B cell (primary cell): ENCODE results near the gene MAG. TPM values are rescaled to one million over a fixed set of nuclear protein-coding genes. Genes with fewer than 3 reads are reported as not detected.
A peak's percentile ranks its signal among the peaks of the same experiment; 100 is the strongest.

Experiments used
- ATAC-seq: fragments of 200-7000 bp; cut with Tn5 transposase; one replicate; pipeline ENCODE4 v1.10.0; 2021; ENCODE audit warnings: low read depth, mild to moderate bottlenecking, moderate number of reproducible peaks, moderate library complexity
- CTCF ChIA-PET: fragments of 350-600 bp; sonication (Branson Sonifier 250); formaldehyde crosslinking; loops from one replicate; lab custom pipeline; 2021; ENCODE audit warnings: antibody characterized with exemption, inconsistent platforms; lab: Charles Lee
- POLR2A ChIA-PET: fragments of 350-600 bp; sonication (Branson Sonifier 250); formaldehyde crosslinking; loops from one replicate; lab custom pipeline; 2021; ENCODE audit warnings: antibody characterized with exemption; lab: Charles Lee
- DNase-seq: peaks from one replicate; pipeline ENCODE4 v3.0.0; 2013
- H2AFZ ChIP-seq: 2 replicates; pipeline ENCODE4 v1.6.1; 2012; ENCODE audit warnings: mild to moderate bottlenecking, low read depth, low read length; ENCODE audit not compliant: insufficient read depth, poor library complexity, severe bottlenecking
- H3K27ac ChIP-seq, 2 donors: 1 replicate in 1 of 2; 2 replicates in 1 of 2; pipeline ENCODE4 v1.5.1; 2012 to 2013; ENCODE audit warnings: low read length in 2 of 2, mild to moderate bottlenecking in 2 of 2, moderate library complexity in 1 of 2
- H3K27me3 ChIP-seq, 4 experiments: fragments of 200-600 bp in 1 of 4; sonication (generic) in 1 of 4; replicated peaks in 1 of 4; 1 replicate in 2 of 4; 2 replicates in 2 of 4; pipeline versions ENCODE4 v1.6.1 to v1.7.0; 2013 to 2016; ENCODE audit warnings: low read length in 3 of 4, mild to moderate bottlenecking in 2 of 4, mixed read lengths in 1 of 4, moderate library complexity in 1 of 4; ENCODE audit not compliant: insufficient read depth in 4 of 4, control insufficient read depth in 3 of 4; ENCODE audit errors: control extremely low read depth in 1 of 4
- H3K36me3 ChIP-seq, 2 experiments: replicated peaks in 1 of 2; 1 replicate in 1 of 2; 2 replicates in 1 of 2; pipeline versions ENCODE4 v1.6.1 to v1.7.1; 2013; ENCODE audit warnings: low read length in 1 of 2; ENCODE audit not compliant: insufficient read depth in 2 of 2, control insufficient read depth in 1 of 2; ENCODE audit errors: control extremely low read depth in 1 of 2, extremely low read depth in 1 of 2
- H3K4me1 ChIP-seq, 2 donors: fragments of 200-600 bp in 1 of 2; sonication (generic) in 1 of 2; 1 replicate in 1 of 2; 2 replicates in 1 of 2; pipeline versions ENCODE4 v1.5.1 to v1.6.1; 2013 to 2017; ENCODE audit warnings: low read length in 2 of 2; ENCODE audit not compliant: control insufficient read depth in 2 of 2, insufficient read depth in 2 of 2
- H3K4me2 ChIP-seq: replicated peaks from 2 replicates; pipeline ENCODE3; 2012; ENCODE audit warnings: mild to moderate bottlenecking, low read depth, low read length; ENCODE audit not compliant: poor library complexity, severe bottlenecking
- H3K4me3 ChIP-seq, 5 experiments: fragments of 200-600 bp in 1 of 5; sonication (generic) in 1 of 5; 1 replicate in 3 of 5; 2 replicates in 2 of 5; pipeline versions ENCODE4 v1.5.1 to v1.7.0; 2011 to 2016; ENCODE audit warnings: low read length in 4 of 5, mild to moderate bottlenecking in 4 of 5, low read depth in 2 of 5, control low read depth in 1 of 5, moderate library complexity in 1 of 5; ENCODE audit not compliant: insufficient read depth in 1 of 5; ENCODE audit errors: control extremely low read depth in 1 of 5, extremely low read depth in 1 of 5
- H3K79me2 ChIP-seq: fragments of 200-600 bp; sonication (generic); one replicate; pipeline ENCODE4 v1.6.0; 2016; ENCODE audit warnings: low read length; ENCODE audit not compliant: control insufficient read depth, insufficient read depth
- H3K9ac ChIP-seq: fragments of 200-600 bp; sonication (generic); 2 replicates; pipeline ENCODE4 v1.6.1; 2017; ENCODE audit warnings: mild to moderate bottlenecking, low read length, moderate library complexity
- H3K9me3 ChIP-seq, 3 donors: one replicate each; pipeline versions ENCODE4 v1.6.1 to v1.7.1; 2013; ENCODE audit warnings: low read length in 2 of 3; ENCODE audit not compliant: control insufficient read depth in 2 of 3, insufficient read depth in 1 of 3; ENCODE audit errors: control extremely low read depth in 1 of 3
- H4K20me1 ChIP-seq: 2 replicates; pipeline ENCODE4 v1.6.0; 2012; ENCODE audit warnings: mild to moderate bottlenecking, low read length; ENCODE audit not compliant: insufficient read depth, control insufficient read depth, poor library complexity, severe bottlenecking
- H3K27ac Mint-ChIP-seq: one replicate; pipeline ENCODE4 v1.8.0; 2021; ENCODE audit warnings: mixed read lengths
- H3K27me3 Mint-ChIP-seq: one replicate; pipeline ENCODE4 v1.8.0; 2021; ENCODE audit warnings: mixed read lengths
- H3K4me1 Mint-ChIP-seq: one replicate; pipeline ENCODE4 v1.8.0; 2021; ENCODE audit warnings: mixed read lengths
- H3K4me3 Mint-ChIP-seq: one replicate; pipeline ENCODE4 v1.8.0; 2021; ENCODE audit warnings: mixed read lengths
- H3K9me3 Mint-ChIP-seq: one replicate; pipeline ENCODE4 v1.8.0; 2022; ENCODE audit warnings: mixed read lengths; ENCODE audit not compliant: insufficient read depth
- CTCF ChIP-seq: fragments of 200-600 bp; IDR thresholded peaks from one replicate; pipeline ENCODE4 v1.8.0; 2022; ENCODE audit warnings: antibody characterized with exemption, mild to moderate bottlenecking
- EZH2 ChIP-seq: IDR thresholded peaks from 2 replicates; pipeline ENCODE4 v1.6.1; 2012; ENCODE audit warnings: borderline replicate concordance, low read depth, mild to moderate bottlenecking, moderate library complexity, low read length; ENCODE audit not compliant: insufficient read depth, poor library complexity, severe bottlenecking
- WGBS: methylation state at CpG from one replicate; pipeline ENCODE4 v1.1.5; 2013; ENCODE audit warnings: missing lambda C conversion rate; ENCODE audit not compliant: insufficient coverage; 5-methylcytosine and 5-hydroxymethylcytosine counted together
- intact Hi-C: fragments of 100-400 bp; cut with micrococcal nuclease; formaldehyde crosslinking; loops from one replicate; pipeline ENCODE4 v1.10.0; 2022
- polyA plus RNA-seq: library from polyadenylated mRNA; depleted of rRNA; stranded (reverse); fragments of >200 nt; gene quantifications from 2 replicates; pipeline ENCODE4 v1.2.3, GENCODE V29; 2012
- total RNA-seq, 2 donors: library from RNA; stranded (reverse); fragments of 120-200 nt in 1 of 2; gene quantifications; 1 replicate in 1 of 2; 2 replicates in 1 of 2; pipeline versions ENCODE4 v1.2.3 to v1.2.4, GENCODE V29; 2013 to 2022

The MAG gene
- total and polyA plus RNA-seq, 2 donors (not counting 1 experiment from before 2014, with no cell fraction given): 0.12 to 0.58 TPM

GRCh38 chr19:35341565-35342225 is 49.7 kb downstream of the MAG start:
- DNase-seq (no peak), ATAC-seq (no peak)
- no peak overlapping the region for H3K27ac ChIP-seq
- POLR2A ChIA-PET: interaction anchor here (0.7 to 1.2 kb wide), 2 partner anchors 11 to 62 kb away, joined by 3 to 4 read pairs; no protein-coding TSS in a partner anchor
- no peak overlapping the region for H3K9ac ChIP-seq
- H3K9me3 ChIP-seq: no peaks in the 10 kb centered on the region
- H3K4me1 ChIP-seq: peaks cover 72 to 91% of the 10 kb centered on the region in 2 donors
- peaks cover 42% of the 10 kb centered on the region for H3K79me2 ChIP-seq
- peaks cover 76% of the 10 kb centered on the region for H3K4me1 Mint-ChIP-seq
- peaks cover 96% of the 10 kb centered on the region for H4K20me1 ChIP-seq
- no peaks in the 10 kb centered on the region for H3K27me3 Mint-ChIP-seq
- H3K27ac Mint-ChIP-seq: peak overlapping the region; percentile 70
- H3K27me3 ChIP-seq: no peaks in the 10 kb centered on the region
- no peak overlapping the region for H3K4me3 ChIP-seq
- no peak overlapping the region for H3K4me2 ChIP-seq
- no peaks in the 10 kb centered on the region for H3K9me3 Mint-ChIP-seq
- WGBS: 95% methylated on average over 12 of the region's 14 CpGs
- intact Hi-C loops: loop anchor here (10.0 kb wide), 1 partner anchor 373 kb away; the partner anchor contains the start of gene KMT2B
- peaks cover 7 to 93% of the 10 kb centered on the region in 2 experiments for H3K36me3 ChIP-seq
- no peak for TF ChIP-seq CTCF
- CTCF ChIA-PET: interaction anchor here (0.7 to 1.1 kb wide), 2 partner anchors 11 to 345 kb away, joined by 3 read pairs; no protein-coding TSS in a partner anchor
- no peak overlapping the region for H2AFZ ChIP-seq
- no peak overlapping the region for H3K4me3 Mint-ChIP-seq

GRCh38 chr19:35342430-35342829 is 50.5 kb downstream of the MAG start:
- peaks cover 35% of the 10 kb centered on the region for H3K79me2 ChIP-seq
- peaks cover 7 to 92% of the 10 kb centered on the region in 2 experiments for H3K36me3 ChIP-seq
- peaks cover 76% of the 10 kb centered on the region for H3K4me1 Mint-ChIP-seq
- peak overlapping the region; percentile 70 for H3K27ac Mint-ChIP-seq
- no peak overlapping the region for H2AFZ ChIP-seq
- peaks cover 89% of the 10 kb centered on the region for H4K20me1 ChIP-seq
- TF ChIP-seq EZH2: no peak
- TF ChIP-seq CTCF: no peak
- H3K4me2 ChIP-seq: no peak overlapping the region
- H3K4me1 ChIP-seq: peaks cover 72 to 91% of the 10 kb centered on the region in 2 donors
- H3K27ac ChIP-seq: no peak overlapping the region
- H3K4me3 ChIP-seq: no peak overlapping the region
- WGBS: 96% methylated on average over 5 of the region's 5 CpGs
- no peaks in the 10 kb centered on the region for H3K27me3 Mint-ChIP-seq
- intact Hi-C loops: loop anchor here (10.0 kb wide), 1 partner anchor 372 kb away; the partner anchor contains the start of gene KMT2B
- DNase-seq (no peak), ATAC-seq (no peak)
- no peak overlapping the region for H3K4me3 Mint-ChIP-seq
- POLR2A ChIA-PET: interaction anchor here (0.7 to 1.2 kb wide), 2 partner anchors 8 to 11 kb away, joined by 3 to 5 read pairs; no protein-coding TSS in a partner anchor
- H3K9me3 ChIP-seq: no peaks in the 10 kb centered on the region
- no peaks in the 10 kb centered on the region for H3K9me3 Mint-ChIP-seq
- CTCF ChIA-PET: interaction anchor here (1.0 to 1.1 kb wide), 2 partner anchors 10 to 35 kb away, joined by 3 to 6 read pairs; no protein-coding TSS in a partner anchor
- H3K9ac ChIP-seq: no peak overlapping the region
- H3K27me3 ChIP-seq: no peaks in the 10 kb centered on the region
